Measurements from ENCODE around the gene YWHAB. TPM values are rescaled to one million over a fixed set of nuclear protein-coding genes. Genes with fewer than 3 reads are reported as not detected.

YWHAB gene
- total RNA-seq, 2 experiments from 2014 or later, result 163 to 167 TPM

GRCh38 chr20:44924541-44924940 is 39.0 kb downstream of the YWHAB start:
- Mint-ChIP-seq H3K4me1 (ENCODE audit: low read depth) (no peaks in the 10 kb centered on the region), H3K4me3 (no peak overlapping the region), H3K27ac (no peak overlapping the region), H3K27me3 (no peaks in the 10 kb centered on the region), H3K9me3 (no peaks in the 10 kb centered on the region), H3K36me3 (ENCODE audit: low read depth) (peaks cover 23% of the 10 kb centered on the region)
- ChIA-PET CTCF (no interaction called here), POLR2A (interaction anchor here (1.2 kb wide), 1 partner anchor 25 kb away, joined by 3 read pairs; no protein-coding TSS in a partner anchor)
- no peak overlapping the region for H3K4me3 ChIP-seq (ENCODE audit: low read length)
- no peak for TF ChIP-seq CTCF (IDR thresholded peaks at IDR 0.05)
- no peaks in the 10 kb centered on the region for H3K27me3 ChIP-seq (ENCODE audit: control insufficient read depth in 1 of 2, insufficient read depth in 2 of 2, low read length in 2 of 2)
- intact Hi-C loops (cut with DNase I, micrococcal nuclease), result no loop called here
- no peaks in the 10 kb centered on the region for H3K9me3 ChIP-seq (ENCODE audit: control insufficient read depth in 1 of 2, insufficient read depth in 1 of 2, low read length in 2 of 2)
- no peak overlapping the region for H3K27ac ChIP-seq (ENCODE audit: low read depth in 1 of 2, low read length in 2 of 2)
- no peak for DNase-seq
- no peaks in the 10 kb centered on the region for H3K4me1 ChIP-seq (ENCODE audit: insufficient read depth, low read length)
- no peak for ATAC-seq (ENCODE audit: poor library complexity)
- H3K36me3 ChIP-seq (ENCODE audit: insufficient read depth, low read length), result peaks cover 22% of the 10 kb centered on the region

GRCh38 chr20:44928595-44928994 is 43.1 kb downstream of the YWHAB start:
- no peak for ATAC-seq (ENCODE audit: poor library complexity)
- DNase-seq, result no peak
- H3K4me3 Mint-ChIP-seq, result no peak overlapping the region
- POLR2A ChIA-PET, result interaction anchor here (0.6 kb wide), 1 partner anchor 407 kb away, joined by 3 read pairs; the partner anchor contains the start of gene SERINC3
- no peaks in the 10 kb centered on the region for H3K9me3 Mint-ChIP-seq
- Histone ChIP-seq H3K9me3 (ENCODE audit: control insufficient read depth in 1 of 2, insufficient read depth in 1 of 2, low read length in 2 of 2) (no peaks in the 10 kb centered on the region), H3K4me1 (ENCODE audit: insufficient read depth, low read length) (no peaks in the 10 kb centered on the region), H3K27ac (ENCODE audit: low read depth in 1 of 2, low read length in 2 of 2) (no peak overlapping the region), H3K27me3 (ENCODE audit: control insufficient read depth in 1 of 2, insufficient read depth in 2 of 2, low read length in 2 of 2) (no peaks in the 10 kb centered on the region), H3K4me3 (ENCODE audit: low read length) (no peak overlapping the region), H3K36me3 (ENCODE audit: insufficient read depth, low read length) (peaks cover 20% of the 10 kb centered on the region)
- no peak for TF ChIP-seq CTCF (IDR thresholded peaks at IDR 0.05)
- H3K27me3 Mint-ChIP-seq, result no peaks in the 10 kb centered on the region
- CTCF ChIA-PET, result no interaction called here
- H3K4me1 Mint-ChIP-seq (ENCODE audit: low read depth), result no peaks in the 10 kb centered on the region
- no peak overlapping the region for H3K27ac Mint-ChIP-seq
- intact Hi-C loops (cut with DNase I, micrococcal nuclease), result no loop called here
- peaks cover 13% of the 10 kb centered on the region for H3K36me3 Mint-ChIP-seq (ENCODE audit: low read depth)

GRCh38 chr20:44930517-44931168 is 45.1 kb downstream of the YWHAB start:
- ATAC-seq (ENCODE audit: poor library complexity) (no peak), DNase-seq (no peak)
- ChIA-PET POLR2A (no interaction called here), CTCF (no interaction called here)
- Mint-ChIP-seq H3K4me1 (ENCODE audit: low read depth) (no peaks in the 10 kb centered on the region), H3K9me3 (no peaks in the 10 kb centered on the region), H3K27ac (no peak overlapping the region), H3K4me3 (no peak overlapping the region), H3K36me3 (ENCODE audit: low read depth) (peaks cover 4% of the 10 kb centered on the region), H3K27me3 (no peaks in the 10 kb centered on the region)
- H3K9me3 ChIP-seq (ENCODE audit: control insufficient read depth in 1 of 2, insufficient read depth in 1 of 2, low read length in 2 of 2), result no peaks in the 10 kb centered on the region
- H3K27ac ChIP-seq (ENCODE audit: low read depth in 1 of 2, low read length in 2 of 2), result no peak overlapping the region
- H3K27me3 ChIP-seq (ENCODE audit: control insufficient read depth in 1 of 2, insufficient read depth in 2 of 2, low read length in 2 of 2), result no peaks in the 10 kb centered on the region
- H3K4me3 ChIP-seq (ENCODE audit: low read length), result no peak overlapping the region
- TF ChIP-seq CTCF (IDR thresholded peaks at IDR 0.05), result no peak
- peaks cover 21% of the 10 kb centered on the region for H3K36me3 ChIP-seq (ENCODE audit: insufficient read depth, low read length)
- intact Hi-C loops (cut with DNase I, micrococcal nuclease), result no loop called here
- no peaks in the 10 kb centered on the region for H3K4me1 ChIP-seq (ENCODE audit: insufficient read depth, low read length)

Measured in CD4-positive, alpha-beta T cell (primary cell).